Measurements from ENCODE around the gene FAM131A. TPM values are rescaled to one million over a fixed set of nuclear protein-coding genes. Genes with fewer than 3 reads are reported as not detected.
A peak's percentile ranks its signal among the peaks of the same experiment; 100 is the strongest.

The FAM131A gene
- total and polyA plus RNA-seq, 10 of the 15 experiments (the other 5 are each of a cell fraction or from before 2014, with no cell fraction given): 0.31 to 4.5 (median 1.5) TPM

DNA sequence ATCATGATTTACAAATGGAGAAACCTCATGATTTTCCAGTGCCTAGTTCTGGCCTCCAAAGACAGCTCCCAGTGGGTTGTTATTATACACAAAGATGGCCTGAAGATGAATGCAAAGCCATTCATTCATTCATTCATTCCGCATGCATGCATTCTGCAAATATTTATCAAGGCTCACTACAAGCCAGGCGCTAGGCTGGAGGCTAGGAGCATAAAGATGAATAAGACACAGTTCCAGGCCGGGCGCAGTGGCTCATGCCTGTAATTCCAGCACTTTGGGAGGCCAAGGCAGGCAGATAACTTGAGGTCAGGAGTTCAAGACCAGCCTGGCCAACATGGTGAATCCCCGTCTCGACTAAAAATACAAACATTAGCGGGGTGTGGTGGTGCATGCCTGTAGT is 40.8 kb upstream of the FAM131A start (continued):
- TF ChIP-seq HDAC6 (IDR thresholded peaks at IDR 0.05; ENCODE audit: unreplicated experiment): no peak
- no peak for TF ChIP-seq SPI1 (IDR thresholded peaks at IDR 0.05; ENCODE audit: borderline replicate concordance, insufficient read depth, low read depth, low read length)
- no peak for TF ChIP-seq ZNF384 (IDR thresholded peaks at IDR 0.05; ENCODE audit: borderline replicate concordance, low read depth, low read length)

DNA sequence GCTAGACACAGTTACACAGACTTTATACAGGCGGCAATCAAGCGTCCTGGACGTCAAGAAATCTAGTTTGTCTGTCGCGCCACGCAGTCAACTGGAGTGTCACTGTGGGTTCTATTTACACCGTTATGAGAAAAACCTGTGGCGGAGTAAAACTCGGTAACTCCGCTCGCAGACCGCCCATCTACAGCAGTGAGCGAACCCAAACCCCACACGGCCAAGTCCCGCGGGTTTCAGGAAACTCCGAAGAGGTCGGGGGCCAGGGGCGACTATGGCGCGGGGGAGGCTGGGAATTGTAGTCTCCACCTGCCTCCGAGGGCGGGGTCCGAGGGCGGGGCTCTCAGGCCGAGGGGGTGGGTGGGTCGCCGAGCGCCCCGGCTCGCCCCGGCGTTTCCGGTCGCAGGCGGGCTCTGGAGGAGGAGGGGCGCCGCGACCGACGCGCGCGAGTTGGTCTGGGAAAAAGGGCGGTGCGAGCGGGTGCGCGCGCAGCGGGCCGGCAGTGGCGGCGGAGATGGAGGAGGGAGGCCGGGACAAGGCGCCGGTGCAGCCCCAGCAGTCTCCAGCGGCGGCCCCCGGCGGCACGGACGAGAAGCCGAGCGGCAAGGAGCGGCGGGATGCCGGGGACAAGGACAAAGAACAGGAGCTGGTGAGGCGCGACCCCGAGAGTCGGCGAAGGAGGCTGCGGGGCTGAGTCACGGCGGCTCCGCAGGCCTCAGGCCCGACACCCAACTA is 38.5 kb upstream of the FAM131A start, which contains the start of gene PSMD2:
Gene PSMD2, plus strand, starts transcription at position 483 of the 729 bp plus-strand sequence. Its CDS starts 26 bp downstream, at position 509.
- in situ Hi-C loops (cut with MboI): no loop called here
- intact Hi-C loops (cut with micrococcal nuclease; ENCODE audit: unreplicated experiment): loop anchor here (2.0 to 5.0 kb wide), 3 partner anchors 16 to 124 kb away; partner anchors contain the start of genes AP2M1 and EIF4G1
- Histone ChIP-seq H4K20me1 (ENCODE audit: control insufficient read depth, insufficient read depth) (no peaks in the 10 kb centered on the region), H3K79me2 (ENCODE audit: control insufficient read depth, insufficient read depth, low read length) (peaks cover 20% of the 10 kb centered on the region), H3K27ac (ENCODE audit: control insufficient read depth, insufficient read depth) (peak within 1 kb of the TSS; percentile 66), H3K4me3 (peak within 1 kb of the TSS; percentile 88), H3K4me2 (ENCODE audit: control insufficient read depth, insufficient read depth) (peak within 1 kb of the TSS; percentile 96), H3K36me3 (ENCODE audit: control insufficient read depth in 2 of 2, insufficient read depth in 2 of 2, low read length in 1 of 2) (peaks cover 13 to 15% of the 10 kb centered on the region in 2 experiments; a peak in 3 of 4 replicates), H2AFZ (ENCODE audit: control insufficient read depth, low read depth, low read length) (peak within 1 kb of the TSS; percentile 99), H3K9ac (ENCODE audit: control insufficient read depth, insufficient read depth, low read length) (peak within 1 kb of the TSS; percentile 91), H3K27me3 (replicated peaks in 1 of 2; ENCODE audit: control insufficient read depth in 2 of 2, insufficient read depth in 2 of 2, low read length in 1 of 2) (no peaks in the 10 kb centered on the region), H3K4me1 (ENCODE audit: control insufficient read depth, insufficient read depth, low read length) (peaks cover 3% of the 10 kb centered on the region), H3K9me3 (replicated peaks; ENCODE audit: control insufficient read depth, insufficient read depth, low read length) (no peaks in the 10 kb centered on the region)
- ChIA-PET SMC1A (ENCODE audit: uncharacterized antibody, unreplicated experiment) (interaction anchor here (0.6 kb wide), 1 partner anchor 481 kb away, joined by 3 read pairs; no protein-coding TSS in a partner anchor), RAD21 (ENCODE audit: unreplicated experiment) (no interaction called here), CTCF (no interaction called here), POLR2A (interaction anchor here (0.6 to 1.5 kb wide), 4 partner anchors 13 to 113 kb away, joined by 3 to 6 read pairs (median 3); partner anchors contain the start of genes ABCF3 and FAM131A)
- DNase-seq (ENCODE audit: low read depth, low spot score) (peak; percentile 73), ATAC-seq (peak; percentile 98), FAIRE-seq (peak; percentile 98)
- whole genome bisulfite sequencing (ENCODE audit: insufficient coverage, insufficient replicate concordance, low lambda C conversion rate, missing lambda C conversion rate): under 1% methylated on average over 56 of the region's 78 CpGs
- BruUV-seq (replicated peaks): no TSS peak
- TF ChIP-seq TAF1 (IDR thresholded peaks at IDR 0.05; ENCODE audit: borderline replicate concordance, low read depth, low read length) (peak; percentile 49), TCF12 (IDR thresholded peaks at IDR 0.05; ENCODE audit: low read depth, low read length) (no peak), ZNF274 (IDR thresholded peaks at IDR 0.05; ENCODE audit: insufficient read depth, insufficient read length) (no peak), SREBF2 (IDR thresholded peaks at IDR 0.05; ENCODE audit: low read length) (no peak), KLF5 (IDR thresholded peaks at IDR 0.05; ENCODE audit: partially characterized antibody) (no peak), DPF2 (IDR thresholded peaks at IDR 0.05) (0 out of 2 replicates have a peak, but pooled peaks have one; percentile 14), IRF4 (IDR thresholded peaks at IDR 0.05; ENCODE audit: low read depth, low read length) (no peak), SRF (IDR thresholded peaks at IDR 0.05; ENCODE audit: low read depth in 2 of 2, low read length in 2 of 2) (no peak), CHD2 (IDR thresholded peaks at IDR 0.05; ENCODE audit: borderline replicate concordance, low read depth, low read length) (peak; percentile 98), RCOR1 (conservative IDR thresholded peaks at IDR 0.05; ENCODE audit: low read depth, low read length) (no peak; the same call in 1 of the 2 replicates), ZNF622 (IDR thresholded peaks at IDR 0.05) (no peak), HDAC2 (IDR thresholded peaks at IDR 0.05) (no peak), SMAD1 (IDR thresholded peaks at IDR 0.05; ENCODE audit: low read depth, partially characterized antibody) (peak; percentile 34), CBX5 (IDR thresholded peaks at IDR 0.05; ENCODE audit: low read depth) (no peak), ESRRA (IDR thresholded peaks at IDR 0.05; ENCODE audit: low read length) (no peak), ZBED1 (IDR thresholded peaks at IDR 0.05; ENCODE audit: borderline replicate concordance) (no peak), CHD4 (IDR thresholded peaks at IDR 0.05) (no peak), RAD51 (IDR thresholded peaks at IDR 0.05) (no peak)
- TF ChIP-seq, protein P1, sequence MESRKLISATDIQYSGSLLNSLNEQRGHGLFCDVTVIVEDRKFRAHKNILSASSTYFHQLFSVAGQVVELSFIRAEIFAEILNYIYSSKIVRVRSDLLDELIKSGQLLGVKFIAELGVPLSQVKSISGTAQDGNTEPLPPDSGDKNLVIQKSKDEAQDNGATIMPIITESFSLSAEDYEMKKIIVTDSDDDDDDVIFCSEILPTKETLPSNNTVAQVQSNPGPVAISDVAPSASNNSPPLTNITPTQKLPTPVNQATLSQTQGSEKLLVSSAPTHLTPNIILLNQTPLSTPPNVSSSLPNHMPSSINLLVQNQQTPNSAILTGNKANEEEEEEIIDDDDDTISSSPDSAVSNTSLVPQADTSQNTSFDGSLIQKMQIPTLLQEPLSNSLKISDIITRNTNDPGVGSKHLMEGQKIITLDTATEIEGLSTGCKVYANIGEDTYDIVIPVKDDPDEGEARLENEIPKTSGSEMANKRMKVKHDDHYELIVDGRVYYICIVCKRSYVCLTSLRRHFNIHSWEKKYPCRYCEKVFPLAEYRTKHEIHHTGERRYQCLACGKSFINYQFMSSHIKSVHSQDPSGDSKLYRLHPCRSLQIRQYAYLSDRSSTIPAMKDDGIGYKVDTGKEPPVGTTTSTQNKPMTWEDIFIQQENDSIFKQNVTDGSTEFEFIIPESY (IDR thresholded peaks at IDR 0.05): no peak
- TF ChIP-seq, protein P2, sequence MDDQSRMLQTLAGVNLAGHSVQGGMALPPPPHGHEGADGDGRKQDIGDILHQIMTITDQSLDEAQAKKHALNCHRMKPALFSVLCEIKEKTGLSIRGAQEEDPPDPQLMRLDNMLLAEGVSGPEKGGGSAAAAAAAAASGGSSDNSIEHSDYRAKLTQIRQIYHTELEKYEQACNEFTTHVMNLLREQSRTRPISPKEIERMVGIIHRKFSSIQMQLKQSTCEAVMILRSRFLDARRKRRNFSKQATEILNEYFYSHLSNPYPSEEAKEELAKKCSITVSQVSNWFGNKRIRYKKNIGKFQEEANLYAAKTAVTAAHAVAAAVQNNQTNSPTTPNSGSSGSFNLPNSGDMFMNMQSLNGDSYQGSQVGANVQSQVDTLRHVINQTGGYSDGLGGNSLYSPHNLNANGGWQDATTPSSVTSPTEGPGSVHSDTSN (IDR thresholded peaks at IDR 0.05; ENCODE audit: insufficient replicate concordance, low read depth, low read length): no peak
